Peyer's patch (tissue), 4 donors: Measurements from ENCODE around the gene ANGPTL2. TPM values are rescaled to one million over a fixed set of nuclear protein-coding genes. Genes with fewer than 3 reads are reported as not detected.

Source experiments
- DNase-seq, 3 donors: peaks; one replicate each; pipeline ENCODE4 v3.0.0-alpha.2; 2017 to 2019
- H3K27ac ChIP-seq, 4 donors: fragments of 200-600 bp; sonication (generic); one replicate each; pipeline ENCODE4 v1.5.1; 2016 to 2019
- H3K27me3 ChIP-seq, 2 donors: fragments of 200-600 bp; sonication (generic); one replicate each; pipeline ENCODE4 v1.5.1; 2019
- H3K36me3 ChIP-seq, 3 donors: fragments of 200-600 bp; sonication (generic); one replicate each; pipeline ENCODE4 v1.5.1; 2016 to 2019
- H3K4me1 ChIP-seq, 4 donors: fragments of 200-600 bp; sonication (generic); one replicate each; pipeline ENCODE4 v1.5.1; 2016 to 2019
- H3K4me3 ChIP-seq, 4 donors: fragments of 200-600 bp; sonication (generic); 1 replicate in 3 of 4; 2 replicates in 1 of 4; pipeline ENCODE4 v1.5.1; 2016 to 2019; ENCODE audit warnings: mild to moderate bottlenecking in 1 of 4
- H3K9me3 ChIP-seq, 4 donors: fragments of 200-600 bp; sonication (generic); one replicate each; pipeline ENCODE4 v1.5.1; 2016 to 2019; ENCODE audit warnings: mild to moderate bottlenecking in 1 of 4
- CTCF ChIP-seq, 6 experiments: fragments of 450-650 bp in 4 of 6; fragments of 200-600 bp in 2 of 6; sonication (generic) in 1 of 6; IDR thresholded peaks; one replicate each; pipeline ENCODE4 v1.5.1; 2017 to 2019; ENCODE audit warnings: antibody characterized with exemption in 6 of 6, mild to moderate bottlenecking in 3 of 6, moderate library complexity in 1 of 6
- POLR2A ChIP-seq, 2 donors: fragments of 450-650 bp; IDR thresholded peaks; one replicate each; pipeline ENCODE4 v1.5.1; 2017; ENCODE audit warnings: antibody characterized with exemption in 2 of 2, mild to moderate bottlenecking in 2 of 2, moderate library complexity in 2 of 2
- total RNA-seq, 4 donors: library from RNA; depleted of rRNA; stranded (reverse); fragments of >200 nt; gene quantifications; one replicate each; pipeline ENCODE4 v1.1.0, GENCODE V29; 2016

Gene ANGPTL2
- total RNA-seq, 4 donors from 2014 or later: 2.8 to 14.0 (median 11.3) TPM

GRCh38 chr9:127168756-127169574 lies 46.5 kb upstream of the ANGPTL2 start:
- DNase-seq: peak in 2 of 3 donors; percentile 33 to 39

GRCh38 chr9:127167560-127168326 lies 45.3 kb upstream of the ANGPTL2 start:
- H3K9me3 ChIP-seq: no peaks in the 10 kb centered on the region
- no peaks in the 10 kb centered on the region for H3K27me3 ChIP-seq
- H3K27ac ChIP-seq: no peak overlapping the region
- H3K4me3 ChIP-seq: no peak overlapping the region
- peaks cover 0 to 7% (median 0%) of the 10 kb centered on the region in 3 donors for H3K36me3 ChIP-seq
- peak in 1 of 3 donors; percentile 28 for DNase-seq
- H3K4me1 ChIP-seq: peaks cover 0 to 4% (median 0%) of the 10 kb centered on the region in 4 donors
- TF ChIP-seq POLR2A (IDR thresholded peaks at IDR 0.05) (no peak), CTCF (IDR thresholded peaks at IDR 0.05) (no peak)

More at GRCh38 chr9:127168756-127169574, 46.5 kb upstream of the ANGPTL2 start:
- Histone ChIP-seq H3K27me3 (no peaks in the 10 kb centered on the region), H3K36me3 (peaks cover 0 to 7% (median 0%) of the 10 kb centered on the region in 3 donors), H3K4me1 (peaks cover 0 to 4% (median 0%) of the 10 kb centered on the region in 4 donors), H3K27ac (no peak overlapping the region), H3K4me3 (no peak overlapping the region), H3K9me3 (no peaks in the 10 kb centered on the region)
- TF ChIP-seq POLR2A (IDR thresholded peaks at IDR 0.05): no peak
- no peak for TF ChIP-seq CTCF (IDR thresholded peaks at IDR 0.05)

- TF ChIP-seq POLR2A (IDR thresholded peaks at IDR 0.05) (no peak), CTCF (IDR thresholded peaks at IDR 0.05) (no peak)
- no peak overlapping the region for H3K4me3 ChIP-seq
- peaks cover 0 to 7% (median 0%) of the 10 kb centered on the region in 3 donors for H3K36me3 ChIP-seq
- no peaks in the 10 kb centered on the region for H3K27me3 ChIP-seq
- H3K4me1 ChIP-seq: peaks cover 0 to 6% (median 2%) of the 10 kb centered on the region in 4 donors
- DNase-seq: peak; percentile 40 to 84 (median 77)
- no peaks in the 10 kb centered on the region for H3K9me3 ChIP-seq
- H3K27ac ChIP-seq: peak overlapping the region in 1 of 4 donors; percentile 32
These were observed 44.5 kb upstream of the ANGPTL2 start for GRCh38 chr9:127166651-127167524.

GRCh38 chr9:127166111-127166510 lies 43.7 kb upstream of the ANGPTL2 start:
- no peak for TF ChIP-seq POLR2A (IDR thresholded peaks at IDR 0.05)
- TF ChIP-seq CTCF (IDR thresholded peaks at IDR 0.05): no peak
- DNase-seq: no peak

GRCh38 chr9:127165116-127165515 lies 42.7 kb upstream of the ANGPTL2 start:
- H3K4me3 ChIP-seq: no peak overlapping the region
- H3K36me3 ChIP-seq: peaks cover 0 to 7% (median 0%) of the 10 kb centered on the region in 3 donors
- peak in 1 of 3 donors; percentile 36 for DNase-seq
- TF ChIP-seq POLR2A (IDR thresholded peaks at IDR 0.05) (no peak), CTCF (IDR thresholded peaks at IDR 0.05) (no peak)
- peaks cover 0 to 10% (median 2%) of the 10 kb centered on the region in 4 donors for H3K4me1 ChIP-seq
- H3K27ac ChIP-seq: no peak overlapping the region
- no peaks in the 10 kb centered on the region for H3K27me3 ChIP-seq
- H3K9me3 ChIP-seq: no peaks in the 10 kb centered on the region

More at GRCh38 chr9:127166111-127166510, 43.7 kb upstream of the ANGPTL2 start:
- Histone ChIP-seq H3K4me1 (peaks cover 0 to 10% (median 2%) of the 10 kb centered on the region in 4 donors), H3K27me3 (no peaks in the 10 kb centered on the region), H3K4me3 (no peak overlapping the region), H3K36me3 (peaks cover 0 to 7% (median 0%) of the 10 kb centered on the region in 3 donors), H3K27ac (peak overlapping the region in 1 of 4 donors; percentile 32), H3K9me3 (no peaks in the 10 kb centered on the region)
